Lower leg skin (tissue), 3 donors: Measurements from ENCODE around the gene TEAD3.

Experiments
- POLR2A ChIP-seq, 2 donors: fragments of 450-650 bp; IDR thresholded peaks; one replicate each; pipeline ENCODE4 v1.6.1; 2016 to 2017; ENCODE audit warnings: antibody characterized with exemption in 2 of 2, mild to moderate bottlenecking in 1 of 2, moderate library complexity in 1 of 2
- TF ChIP-seq, protein P1 (sequence below), 3 donors: fragments of 450-650 bp; IDR thresholded peaks; one replicate each; pipeline ENCODE4 v1.5.1; 2016; ENCODE audit warnings: antibody characterized with exemption in 3 of 3, mild to moderate bottlenecking in 3 of 3, moderate library complexity in 2 of 3

DNA sequence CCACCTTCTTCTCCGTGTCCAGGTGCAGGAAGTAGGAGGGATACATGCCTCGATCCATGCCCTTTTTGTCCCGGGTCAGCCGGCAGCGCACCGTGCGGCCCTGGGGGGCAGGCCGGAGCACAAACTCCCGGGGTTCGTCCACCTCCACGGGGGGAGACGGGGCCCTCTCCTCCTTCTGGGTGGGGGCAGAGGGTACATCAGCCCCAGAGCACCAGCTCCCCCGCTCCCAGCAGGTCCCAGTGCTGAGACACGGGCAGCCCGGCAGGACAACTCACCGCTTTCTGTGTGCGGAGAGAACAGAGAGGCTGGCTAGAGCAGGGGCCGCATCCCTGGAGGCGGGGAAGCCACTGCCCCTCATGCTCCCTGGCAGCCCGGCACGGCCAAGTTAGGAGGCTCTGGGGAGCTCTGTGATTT lies 9.1 kb upstream of the TEAD3 start:
- TF ChIP-seq, protein P1, sequence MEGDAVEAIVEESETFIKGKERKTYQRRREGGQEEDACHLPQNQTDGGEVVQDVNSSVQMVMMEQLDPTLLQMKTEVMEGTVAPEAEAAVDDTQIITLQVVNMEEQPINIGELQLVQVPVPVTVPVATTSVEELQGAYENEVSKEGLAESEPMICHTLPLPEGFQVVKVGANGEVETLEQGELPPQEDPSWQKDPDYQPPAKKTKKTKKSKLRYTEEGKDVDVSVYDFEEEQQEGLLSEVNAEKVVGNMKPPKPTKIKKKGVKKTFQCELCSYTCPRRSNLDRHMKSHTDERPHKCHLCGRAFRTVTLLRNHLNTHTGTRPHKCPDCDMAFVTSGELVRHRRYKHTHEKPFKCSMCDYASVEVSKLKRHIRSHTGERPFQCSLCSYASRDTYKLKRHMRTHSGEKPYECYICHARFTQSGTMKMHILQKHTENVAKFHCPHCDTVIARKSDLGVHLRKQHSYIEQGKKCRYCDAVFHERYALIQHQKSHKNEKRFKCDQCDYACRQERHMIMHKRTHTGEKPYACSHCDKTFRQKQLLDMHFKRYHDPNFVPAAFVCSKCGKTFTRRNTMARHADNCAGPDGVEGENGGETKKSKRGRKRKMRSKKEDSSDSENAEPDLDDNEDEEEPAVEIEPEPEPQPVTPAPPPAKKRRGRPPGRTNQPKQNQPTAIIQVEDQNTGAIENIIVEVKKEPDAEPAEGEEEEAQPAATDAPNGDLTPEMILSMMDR (IDR thresholded peaks at IDR 0.05): no peak
- no peak for TF ChIP-seq POLR2A (IDR thresholded peaks at IDR 0.05)
